ENCODE measurements around the gene CTBP2. TPM values are rescaled to one million over a fixed set of nuclear protein-coding genes. Genes with fewer than 3 reads are reported as not detected.

Gene CTBP2
- total RNA-seq = under 1 TPM in 1 of 2 experiments, not detected in 1; 0.40 TPM

GRCh38 chr10:125159932-125160855, at the start of gene CTBP2:
Gene CTBP2, minus strand, starts transcription at chr10:125160563.
- peaks cover 4% of the 10 kb centered on the region for H3K4me1 Mint-ChIP-seq
- no peak for DNase-seq
- H3K27me3 Mint-ChIP-seq = peaks cover 52% of the 10 kb centered on the region
- H3K27ac Mint-ChIP-seq = no peak within 1 kb of the TSS
- ChIA-PET POLR2A (no interaction called here), CTCF (no interaction called here)
- H3K4me3 Mint-ChIP-seq = peak within 1 kb of the TSS; percentile 27
- no peaks in the 10 kb centered on the region for H3K36me3 Mint-ChIP-seq (ENCODE audit: low read depth)
- H3K9me3 Mint-ChIP-seq = no peaks in the 10 kb centered on the region

DNA sequence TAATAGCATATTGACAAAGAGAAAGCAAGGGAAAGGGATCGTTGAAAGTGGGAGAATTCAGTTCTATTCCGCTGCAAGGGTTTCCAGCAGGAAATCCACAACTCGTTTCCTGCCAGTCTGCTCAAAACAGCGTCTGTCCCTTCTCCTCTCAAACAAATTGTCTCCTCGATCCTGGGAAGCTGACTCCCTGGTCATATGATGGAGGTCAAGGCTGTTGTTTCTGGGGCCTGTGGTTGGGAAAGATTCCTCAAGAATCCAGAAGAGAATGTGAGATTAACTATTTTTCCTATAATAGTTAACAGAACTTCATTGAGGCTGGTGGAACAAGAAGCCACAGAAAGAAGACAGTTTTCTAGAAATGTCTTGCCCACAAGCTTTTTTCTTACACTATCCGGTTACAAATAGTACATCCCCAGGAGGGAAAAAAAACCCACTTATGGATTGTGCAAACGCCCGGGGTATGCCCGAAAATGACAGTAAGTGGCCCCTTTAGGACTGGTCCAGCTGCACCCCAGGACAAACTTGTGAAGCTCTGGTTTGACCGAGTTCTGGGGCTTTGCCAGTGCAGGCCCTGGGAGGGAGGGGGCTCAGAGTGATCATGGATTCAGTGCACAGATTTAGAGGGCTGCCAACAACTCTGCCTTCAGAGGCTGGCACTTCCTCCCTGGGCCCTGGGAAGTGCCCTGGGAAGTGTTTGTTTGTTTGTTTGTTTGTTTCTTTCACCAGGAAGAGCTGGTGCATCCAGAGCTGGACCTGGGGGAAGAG, 49.4 kb upstream of the CTBP2 start:
- Mint-ChIP-seq H3K4me3 (no peak overlapping the region), H3K27ac (no peak overlapping the region), H3K4me1 (no peaks in the 10 kb centered on the region), H3K9me3 (peaks cover 3% of the 10 kb centered on the region), H3K27me3 (no peaks in the 10 kb centered on the region), H3K36me3 (ENCODE audit: low read depth) (no peaks in the 10 kb centered on the region)
- CTCF ChIA-PET = no interaction called here
- no peak for DNase-seq
- POLR2A ChIA-PET = no interaction called here

DNA sequence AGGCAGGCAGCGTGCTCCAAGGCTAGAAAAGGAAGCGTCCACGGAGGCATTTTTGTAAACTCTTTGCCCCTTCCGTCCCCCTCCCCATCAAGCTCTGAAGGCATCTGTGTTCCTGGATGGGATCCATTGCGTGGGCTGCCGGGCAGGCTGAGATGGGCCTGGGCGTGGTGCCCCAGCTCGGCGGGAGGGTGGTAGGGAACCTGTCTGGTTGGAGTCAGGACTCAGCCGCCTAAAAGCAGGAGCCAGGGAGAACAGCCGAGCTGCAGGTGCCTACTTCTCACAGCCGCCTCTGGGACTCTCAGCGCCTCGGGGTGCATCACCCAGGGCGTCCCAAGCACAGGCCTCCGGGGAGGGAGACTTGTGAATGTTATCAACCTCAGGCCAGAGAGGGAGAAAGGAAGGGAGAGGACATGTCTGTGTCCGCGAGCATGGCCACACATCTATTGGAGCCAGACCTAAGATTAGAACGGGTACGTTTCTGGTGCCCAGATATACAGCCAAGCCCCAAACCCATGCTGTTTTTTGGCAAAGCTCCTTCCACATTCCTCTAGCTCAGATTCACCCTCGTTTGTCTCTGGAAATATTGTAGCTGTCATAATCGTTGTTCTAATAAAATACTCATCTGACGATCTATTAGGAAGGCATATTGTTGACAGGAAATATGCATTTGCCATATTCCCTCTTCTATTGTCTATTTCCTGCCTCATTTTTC, 48.6 kb upstream of the CTBP2 start:
- H3K27ac Mint-ChIP-seq = no peak overlapping the region
- no peak overlapping the region for H3K4me3 Mint-ChIP-seq
- no peak for DNase-seq
- no peaks in the 10 kb centered on the region for H3K27me3 Mint-ChIP-seq
- POLR2A ChIA-PET = no interaction called here
- H3K36me3 Mint-ChIP-seq (ENCODE audit: low read depth) = no peaks in the 10 kb centered on the region
- CTCF ChIA-PET = no interaction called here
- no peaks in the 10 kb centered on the region for H3K4me1 Mint-ChIP-seq
- H3K9me3 Mint-ChIP-seq = peaks cover 3% of the 10 kb centered on the region

DNA sequence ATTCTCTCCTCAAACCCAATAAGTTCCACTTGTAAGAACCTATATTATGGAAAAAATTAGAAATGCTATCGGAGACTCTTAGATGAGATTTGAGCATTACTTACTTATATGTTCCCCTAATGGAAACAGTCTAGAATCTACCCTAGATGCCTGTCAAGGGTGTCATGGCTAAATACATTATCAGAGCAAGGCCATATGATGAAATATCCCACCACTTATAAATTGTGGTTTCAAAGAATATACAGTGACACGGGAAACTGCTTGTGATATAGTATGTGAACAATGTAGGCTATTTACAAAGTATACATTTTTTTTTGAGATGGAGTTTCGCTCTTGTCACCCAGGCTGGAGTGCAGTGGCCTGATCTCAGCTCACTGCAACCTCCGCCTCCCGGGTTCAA, 46.3 kb upstream of the CTBP2 start:
- DNase-seq = no peak
- Mint-ChIP-seq H3K27ac (no peak overlapping the region), H3K9me3 (peaks cover 3% of the 10 kb centered on the region), H3K4me1 (no peaks in the 10 kb centered on the region), H3K4me3 (no peak overlapping the region), H3K36me3 (ENCODE audit: low read depth) (no peaks in the 10 kb centered on the region), H3K27me3 (no peaks in the 10 kb centered on the region)
- CTCF ChIA-PET = interaction anchor here (0.6 kb wide), 1 partner anchor 148 kb away, joined by 3 read pairs; no protein-coding TSS in a partner anchor
- POLR2A ChIA-PET = no interaction called here

GRCh38 chr10:125205431-125205830, 45.1 kb upstream of the CTBP2 start:
- Mint-ChIP-seq H3K27ac (no peak overlapping the region), H3K4me1 (no peaks in the 10 kb centered on the region), H3K9me3 (no peaks in the 10 kb centered on the region), H3K4me3 (no peak overlapping the region), H3K27me3 (no peaks in the 10 kb centered on the region), H3K36me3 (ENCODE audit: low read depth) (no peaks in the 10 kb centered on the region)
- no peak for DNase-seq
- ChIA-PET CTCF (no interaction called here), POLR2A (no interaction called here)

DNA sequence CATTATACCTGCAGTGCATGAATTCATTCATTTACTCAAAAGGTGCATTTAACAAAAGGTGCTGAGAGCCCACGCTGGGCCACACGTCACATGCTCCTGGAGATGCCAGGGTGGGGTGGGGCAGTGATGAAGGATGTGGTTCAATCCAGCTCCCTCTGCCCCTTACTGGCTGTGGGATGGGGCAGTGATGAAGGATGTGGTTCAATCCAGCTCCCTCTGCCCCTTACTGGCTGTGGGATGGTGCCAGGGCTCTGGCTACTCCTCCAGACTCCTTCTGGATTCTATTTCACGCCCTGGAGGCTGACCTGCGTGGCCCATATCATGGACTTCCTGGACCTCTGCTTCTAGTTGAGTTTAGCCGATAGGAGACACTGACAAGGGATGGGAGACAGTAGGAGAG, 44.0 kb upstream of the CTBP2 start:
- CTCF ChIA-PET = no interaction called here
- no peaks in the 10 kb centered on the region for H3K9me3 Mint-ChIP-seq
- H3K4me3 Mint-ChIP-seq = no peak overlapping the region
- no peaks in the 10 kb centered on the region for H3K4me1 Mint-ChIP-seq
- H3K27ac Mint-ChIP-seq = no peak overlapping the region
- POLR2A ChIA-PET = no interaction called here
- no peaks in the 10 kb centered on the region for H3K36me3 Mint-ChIP-seq (ENCODE audit: low read depth)
- no peak for DNase-seq
- H3K27me3 Mint-ChIP-seq = no peaks in the 10 kb centered on the region

DNA sequence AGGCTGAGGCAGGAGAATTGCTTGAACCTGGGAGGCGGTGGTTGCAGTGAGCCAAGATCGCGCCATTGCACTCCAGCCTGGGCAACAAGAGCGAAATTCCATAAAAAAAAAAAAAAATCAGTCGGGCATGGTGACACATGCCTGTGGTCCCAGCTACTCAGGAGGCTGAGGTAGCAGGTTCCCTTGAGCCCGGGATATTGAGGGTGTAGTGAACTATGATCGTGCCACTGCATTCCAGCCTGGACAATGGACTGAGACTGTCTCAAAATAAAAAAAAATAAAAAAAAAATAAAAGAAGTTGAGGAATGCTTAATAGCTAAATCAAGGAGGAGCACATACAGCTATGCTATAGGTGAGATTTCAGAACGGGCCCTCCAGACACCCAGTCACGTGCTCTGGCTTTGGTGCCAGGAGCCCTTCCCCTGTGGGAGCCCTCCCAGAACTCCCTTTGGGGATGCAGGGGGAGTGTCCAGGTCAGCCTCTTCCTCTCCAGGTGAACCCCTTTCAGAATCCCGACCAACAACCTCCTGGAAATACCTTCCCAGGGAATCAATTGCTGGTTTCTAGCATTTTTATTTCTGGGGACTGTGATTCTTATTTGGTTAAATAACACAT, 42.9 kb upstream of the CTBP2 start:
- Mint-ChIP-seq H3K27ac (no peak overlapping the region), H3K27me3 (no peaks in the 10 kb centered on the region), H3K4me3 (no peak overlapping the region), H3K9me3 (no peaks in the 10 kb centered on the region), H3K4me1 (no peaks in the 10 kb centered on the region), H3K36me3 (ENCODE audit: low read depth) (no peaks in the 10 kb centered on the region)
- POLR2A ChIA-PET = no interaction called here
- CTCF ChIA-PET = no interaction called here
- no peak for DNase-seq

GRCh38 chr10:125201791-125202622, 41.6 kb upstream of the CTBP2 start:
- no peak overlapping the region for H3K27ac Mint-ChIP-seq
- H3K4me1 Mint-ChIP-seq = no peaks in the 10 kb centered on the region
- H3K27me3 Mint-ChIP-seq = no peaks in the 10 kb centered on the region
- CTCF ChIA-PET = no interaction called here
- no peak overlapping the region for H3K4me3 Mint-ChIP-seq
- POLR2A ChIA-PET = no interaction called here
- H3K9me3 Mint-ChIP-seq = no peaks in the 10 kb centered on the region
- no peaks in the 10 kb centered on the region for H3K36me3 Mint-ChIP-seq (ENCODE audit: low read depth)
- DNase-seq = no peak

GRCh38 chr10:125201108-125201524, 40.8 kb upstream of the CTBP2 start:
- Mint-ChIP-seq H3K27me3 (no peaks in the 10 kb centered on the region), H3K9me3 (no peaks in the 10 kb centered on the region), H3K4me3 (no peak overlapping the region), H3K36me3 (ENCODE audit: low read depth) (no peaks in the 10 kb centered on the region), H3K4me1 (no peaks in the 10 kb centered on the region), H3K27ac (no peak overlapping the region)
- POLR2A ChIA-PET = no interaction called here
- CTCF ChIA-PET = no interaction called here
- DNase-seq = no peak

- Mint-ChIP-seq H3K27ac (no peak overlapping the region), H3K4me3 (no peak overlapping the region), H3K9me3 (no peaks in the 10 kb centered on the region), H3K36me3 (ENCODE audit: low read depth) (no peaks in the 10 kb centered on the region), H3K4me1 (no peaks in the 10 kb centered on the region), H3K27me3 (no peaks in the 10 kb centered on the region)
- ChIA-PET CTCF (no interaction called here), POLR2A (no interaction called here)
- DNase-seq = no peak
These were observed 40.0 kb upstream of the CTBP2 start for GRCh38 chr10:125200396-125200795.

GRCh38 chr10:125199270-125199669, 38.9 kb upstream of the CTBP2 start:
- ChIA-PET POLR2A (no interaction called here), CTCF (no interaction called here)
- Mint-ChIP-seq H3K4me1 (no peaks in the 10 kb centered on the region), H3K9me3 (no peaks in the 10 kb centered on the region), H3K4me3 (no peak overlapping the region), H3K27ac (no peak overlapping the region), H3K36me3 (ENCODE audit: low read depth) (no peaks in the 10 kb centered on the region), H3K27me3 (no peaks in the 10 kb centered on the region)
- DNase-seq = no peak

- H3K27me3 Mint-ChIP-seq = no peaks in the 10 kb centered on the region
- no peaks in the 10 kb centered on the region for H3K4me1 Mint-ChIP-seq
- no peaks in the 10 kb centered on the region for H3K36me3 Mint-ChIP-seq (ENCODE audit: low read depth)
- H3K4me3 Mint-ChIP-seq = no peak overlapping the region
- DNase-seq = no peak
- H3K9me3 Mint-ChIP-seq = peaks cover 2% of the 10 kb centered on the region
- POLR2A ChIA-PET = no interaction called here
- no peak overlapping the region for H3K27ac Mint-ChIP-seq
- CTCF ChIA-PET = no interaction called here
These were observed 34.5 kb upstream of the CTBP2 start for GRCh38 chr10:125194814-125195213.

All from activated CD4-positive, alpha-beta T cell treated with anti-CD3 and anti-CD28 coated beads, Interleukin-2, amount 10 ng/mL, durations not matched to agents 7 days and 5 days (primary cell).